ENCODE measurements around the gene ARFIP2. TPM values are rescaled to one million over a fixed set of nuclear protein-coding genes. Genes with fewer than 3 reads are reported as not detected.

ARFIP2 gene
- polyA plus RNA-seq, 1 donor (not counting 4 experiments of a cell fraction or from before 2014, with no cell fraction given) = 66.3 TPM

DNA sequence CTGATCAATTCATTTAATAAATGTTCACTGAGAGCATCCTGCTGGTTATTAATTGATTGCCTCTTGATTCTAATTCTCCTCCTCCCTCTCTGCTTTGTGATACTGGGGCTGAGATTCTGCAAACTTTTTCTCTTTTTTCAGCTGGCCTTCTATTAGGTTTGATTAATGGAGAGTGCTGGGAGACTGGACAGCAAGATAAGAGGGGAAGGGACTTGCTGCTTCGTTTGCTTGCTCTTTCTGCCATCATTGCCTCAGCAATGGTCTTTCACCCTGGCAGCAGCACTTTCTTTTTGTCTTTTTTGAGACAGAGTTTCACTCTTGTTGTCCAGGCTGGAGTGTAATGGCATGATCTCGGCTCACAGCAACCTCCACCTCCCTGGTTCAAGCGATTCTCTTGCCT lies 23.0 kb upstream of the ARFIP2 start:
- no peak for TF ChIP-seq EZH2 (IDR thresholded peaks at IDR 0.05; ENCODE audit: low read length)
- TF ChIP-seq, protein P1, sequence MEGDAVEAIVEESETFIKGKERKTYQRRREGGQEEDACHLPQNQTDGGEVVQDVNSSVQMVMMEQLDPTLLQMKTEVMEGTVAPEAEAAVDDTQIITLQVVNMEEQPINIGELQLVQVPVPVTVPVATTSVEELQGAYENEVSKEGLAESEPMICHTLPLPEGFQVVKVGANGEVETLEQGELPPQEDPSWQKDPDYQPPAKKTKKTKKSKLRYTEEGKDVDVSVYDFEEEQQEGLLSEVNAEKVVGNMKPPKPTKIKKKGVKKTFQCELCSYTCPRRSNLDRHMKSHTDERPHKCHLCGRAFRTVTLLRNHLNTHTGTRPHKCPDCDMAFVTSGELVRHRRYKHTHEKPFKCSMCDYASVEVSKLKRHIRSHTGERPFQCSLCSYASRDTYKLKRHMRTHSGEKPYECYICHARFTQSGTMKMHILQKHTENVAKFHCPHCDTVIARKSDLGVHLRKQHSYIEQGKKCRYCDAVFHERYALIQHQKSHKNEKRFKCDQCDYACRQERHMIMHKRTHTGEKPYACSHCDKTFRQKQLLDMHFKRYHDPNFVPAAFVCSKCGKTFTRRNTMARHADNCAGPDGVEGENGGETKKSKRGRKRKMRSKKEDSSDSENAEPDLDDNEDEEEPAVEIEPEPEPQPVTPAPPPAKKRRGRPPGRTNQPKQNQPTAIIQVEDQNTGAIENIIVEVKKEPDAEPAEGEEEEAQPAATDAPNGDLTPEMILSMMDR (optimal IDR thresholded peaks at IDR 0.05 in 1 of 3, IDR thresholded peaks at IDR 0.05 in 1 of 3, conservative IDR thresholded peaks at IDR 0.05 in 1 of 3; ENCODE audit: extremely low read depth in 1 of 3, insufficient read depth in 2 of 3, low read length in 3 of 3) = no peak

DNA sequence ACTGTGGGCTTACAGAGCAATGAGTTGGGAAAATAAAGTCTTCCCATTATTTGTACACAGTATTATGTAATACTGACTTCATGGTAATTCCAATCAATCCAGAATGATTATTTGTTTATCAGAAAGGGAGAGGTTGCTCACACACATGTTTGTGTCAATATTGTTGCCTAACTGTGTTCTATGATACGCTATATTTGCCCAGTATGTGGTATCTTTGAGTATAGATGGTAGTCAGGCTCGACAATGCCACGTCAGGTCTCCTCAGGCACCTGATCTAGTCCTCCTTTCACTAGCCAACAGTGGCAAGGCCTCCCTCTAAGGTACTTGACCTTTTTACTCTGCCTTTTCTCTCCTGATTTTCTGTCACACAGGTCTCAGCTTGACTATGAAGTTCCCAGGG lies 21.3 kb upstream of the ARFIP2 start:
- Histone ChIP-seq H3K9ac (ENCODE audit: control insufficient read depth, extremely low read depth, insufficient read depth, low read length) (no peak overlapping the region), H3K4me1 (ENCODE audit: control insufficient read depth, extremely low read depth, insufficient read depth, low read length) (peaks cover 7% of the 10 kb centered on the region), H3K4me3 (ENCODE audit: control insufficient read depth in 2 of 3, extremely low read depth in 1 of 3, insufficient read depth in 2 of 3, low read depth in 1 of 3, low read length in 3 of 3) (no peak overlapping the region), H2AFZ (ENCODE audit: control insufficient read depth, low read length) (no peak overlapping the region), H3K9me1 (ENCODE audit: control insufficient read depth, extremely low read depth, insufficient read depth, low read length) (no peaks in the 10 kb centered on the region), H3K27ac (ENCODE audit: control insufficient read depth, insufficient read depth, low read length) (no peak overlapping the region), H4K20me1 (ENCODE audit: control insufficient read depth, extremely low read depth, insufficient read depth, low read length) (no peaks in the 10 kb centered on the region), H3K9me3 (ENCODE audit: control insufficient read depth, low read depth, low read length) (no peaks in the 10 kb centered on the region), H3K79me2 (ENCODE audit: control insufficient read depth, insufficient read depth, low read length) (no peaks in the 10 kb centered on the region), H3K27me3 (ENCODE audit: control insufficient read depth, extremely low read depth, insufficient read depth, low read length) (no peaks in the 10 kb centered on the region), H3K36me3 (ENCODE audit: control insufficient read depth in 2 of 2, extremely low read depth in 1 of 2, insufficient read depth in 2 of 2, low read length in 2 of 2) (peaks cover 2 to 13% of the 10 kb centered on the region in 2 experiments), H3K4me2 (ENCODE audit: control insufficient read depth, extremely low read depth, insufficient read depth, low read depth, low read length) (no peak overlapping the region)
- TF ChIP-seq EZH2 (IDR thresholded peaks at IDR 0.05; ENCODE audit: low read length) = no peak
- TF ChIP-seq, protein P1 (optimal IDR thresholded peaks at IDR 0.05 in 1 of 3, IDR thresholded peaks at IDR 0.05 in 1 of 3, conservative IDR thresholded peaks at IDR 0.05 in 1 of 3; ENCODE audit: extremely low read depth in 1 of 3, insufficient read depth in 2 of 3, low read length in 3 of 3) = no peak
- dilution Hi-C loops (cut with MboI; ENCODE audit: extremely low pct_ligation_motif_present, low sequenced_read_pairs) = no loop called here
- no peak for FAIRE-seq
- DNase-seq (ENCODE audit: low read depth, low spot score) = no peak

More for the DNA sequence above, 23.0 kb upstream of the ARFIP2 start:
- no peaks in the 10 kb centered on the region for H4K20me1 ChIP-seq (ENCODE audit: control insufficient read depth, extremely low read depth, insufficient read depth, low read length)
- H3K4me2 ChIP-seq (ENCODE audit: control insufficient read depth, extremely low read depth, insufficient read depth, low read depth, low read length) = no peak overlapping the region
- no peaks in the 10 kb centered on the region for H3K79me2 ChIP-seq (ENCODE audit: control insufficient read depth, insufficient read depth, low read length)
- peaks cover 7% of the 10 kb centered on the region for H3K4me1 ChIP-seq (ENCODE audit: control insufficient read depth, extremely low read depth, insufficient read depth, low read length)
- dilution Hi-C loops (cut with MboI; ENCODE audit: extremely low pct_ligation_motif_present, low sequenced_read_pairs) = no loop called here
- no peaks in the 10 kb centered on the region for H3K9me3 ChIP-seq (ENCODE audit: control insufficient read depth, low read depth, low read length)
- H3K27me3 ChIP-seq (ENCODE audit: control insufficient read depth, extremely low read depth, insufficient read depth, low read length) = no peaks in the 10 kb centered on the region
- peak overlapping the region; percentile 5 for H3K27ac ChIP-seq (ENCODE audit: control insufficient read depth, insufficient read depth, low read length)
- H3K9me1 ChIP-seq (ENCODE audit: control insufficient read depth, extremely low read depth, insufficient read depth, low read length) = no peaks in the 10 kb centered on the region
- FAIRE-seq (no peak), DNase-seq (ENCODE audit: low read depth, low spot score) (no peak)
- no peak overlapping the region for H2AFZ ChIP-seq (ENCODE audit: control insufficient read depth, low read length)
- peaks cover 2 to 5% of the 10 kb centered on the region in 2 experiments for H3K36me3 ChIP-seq (ENCODE audit: control insufficient read depth in 2 of 2, extremely low read depth in 1 of 2, insufficient read depth in 2 of 2, low read length in 2 of 2)
- no peak overlapping the region for H3K9ac ChIP-seq (ENCODE audit: control insufficient read depth, extremely low read depth, insufficient read depth, low read length)
- no peak overlapping the region for H3K4me3 ChIP-seq (ENCODE audit: control insufficient read depth in 2 of 3, extremely low read depth in 1 of 3, insufficient read depth in 2 of 3, low read depth in 1 of 3, low read length in 3 of 3)

All from keratinocyte (primary cell).